Right atrium auricular region (tissue), 2 donors: ENCODE results near the gene EXOSC5. TPM values are rescaled to one million over a fixed set of nuclear protein-coding genes. Genes with fewer than 3 reads are reported as not detected.

ENCODE experiments used
- DNase-seq: peaks from one replicate; pipeline ENCODE4 v3.0.0-alpha.2; 2019; ENCODE audit warnings: low spot score
- H3K27ac ChIP-seq, 2 donors: fragments of 200-600 bp; sonication (generic); 1 replicate in 1 of 2; 2 replicates in 1 of 2; pipeline ENCODE4 v1.5.1; 2016 to 2019
- H3K27me3 ChIP-seq, 2 donors: fragments of 200-600 bp; sonication (generic); one replicate each; pipeline versions ENCODE4 v1.5.1 to v1.6.0; 2017 to 2019
- H3K36me3 ChIP-seq: fragments of 200-600 bp; sonication (generic); one replicate; pipeline ENCODE4 v1.5.1; 2016
- H3K4me1 ChIP-seq, 2 donors: fragments of 200-600 bp; sonication (generic); one replicate each; pipeline versions ENCODE4 v1.5.1 to v1.6.0; 2017 to 2019
- H3K4me3 ChIP-seq, 2 donors: fragments of 200-600 bp; sonication (generic); 1 replicate in 1 of 2; 2 replicates in 1 of 2; pipeline ENCODE4 v1.5.1; 2017 to 2019; ENCODE audit warnings: mild to moderate bottlenecking in 1 of 2, moderate library complexity in 1 of 2
- H3K9me3 ChIP-seq, 2 donors: fragments of 200-600 bp; sonication (generic); one replicate each; pipeline ENCODE4 v1.5.1; 2019
- CTCF ChIP-seq, 2 donors: fragments of 200-600 bp; sonication (generic); IDR thresholded peaks; one replicate each; pipeline ENCODE4 v1.5.1; 2019; ENCODE audit warnings: antibody characterized with exemption in 2 of 2
- total RNA-seq, 2 donors: library from RNA; depleted of rRNA; stranded (reverse); fragments of >200 nt; gene quantifications; one replicate each; pipeline ENCODE4 v1.1.0, GENCODE V29; 2016

EXOSC5 gene
- total RNA-seq, 2 donors from 2014 or later: 8.5 to 9.0 TPM

- no peak overlapping the region for H3K27ac ChIP-seq
- no peak for DNase-seq
- H3K36me3 ChIP-seq: peaks cover 63% of the 10 kb centered on the region
Measured at GRCh38 chr19:41422456-41422855, 25.3 kb upstream of the EXOSC5 start.

GRCh38 chr19:41421973-41422372 lies 24.8 kb upstream of the EXOSC5 start:
- H3K27ac ChIP-seq: no peak overlapping the region
- H3K36me3 ChIP-seq: peaks cover 68% of the 10 kb centered on the region
- no peak for DNase-seq
- peaks cover 0 to 33% of the 10 kb centered on the region in 2 donors for H3K4me1 ChIP-seq
- no peaks in the 10 kb centered on the region for H3K9me3 ChIP-seq
- H3K4me3 ChIP-seq: no peak overlapping the region
- TF ChIP-seq CTCF (IDR thresholded peaks at IDR 0.05): no peak
- no peaks in the 10 kb centered on the region for H3K27me3 ChIP-seq

More at GRCh38 chr19:41422456-41422855, 25.3 kb upstream of the EXOSC5 start:
- Histone ChIP-seq H3K4me1 (peaks cover 0 to 38% of the 10 kb centered on the region in 2 donors), H3K4me3 (no peak overlapping the region), H3K9me3 (no peaks in the 10 kb centered on the region), H3K27me3 (no peaks in the 10 kb centered on the region)
- TF ChIP-seq CTCF (IDR thresholded peaks at IDR 0.05): no peak

- DNase-seq: no peak
- no peak overlapping the region for H3K27ac ChIP-seq
Measured at GRCh38 chr19:41421314-41421713, 24.2 kb upstream of the EXOSC5 start.

GRCh38 chr19:41420101-41420880 lies 23.1 kb upstream of the EXOSC5 start:
- no peak for DNase-seq
- Histone ChIP-seq H3K9me3 (no peaks in the 10 kb centered on the region), H3K27ac (no peak overlapping the region), H3K4me3 (no peak overlapping the region), H3K36me3 (peaks cover 72% of the 10 kb centered on the region), H3K4me1 (peaks cover 0 to 16% of the 10 kb centered on the region in 2 donors), H3K27me3 (no peaks in the 10 kb centered on the region)
- TF ChIP-seq CTCF (IDR thresholded peaks at IDR 0.05): no peak

More at GRCh38 chr19:41421314-41421713, 24.2 kb upstream of the EXOSC5 start:
- Histone ChIP-seq H3K4me3 (no peak overlapping the region), H3K4me1 (peaks cover 0 to 26% of the 10 kb centered on the region in 2 donors), H3K36me3 (peaks cover 74% of the 10 kb centered on the region), H3K9me3 (no peaks in the 10 kb centered on the region), H3K27me3 (no peaks in the 10 kb centered on the region)
- TF ChIP-seq CTCF (IDR thresholded peaks at IDR 0.05): no peak

- Histone ChIP-seq H3K36me3 (peaks cover 65% of the 10 kb centered on the region), H3K4me3 (no peak overlapping the region), H3K9me3 (no peaks in the 10 kb centered on the region), H3K27ac (no peak overlapping the region), H3K27me3 (no peaks in the 10 kb centered on the region), H3K4me1 (peaks cover 0 to 16% of the 10 kb centered on the region in 2 donors)
- DNase-seq: no peak
- TF ChIP-seq CTCF (IDR thresholded peaks at IDR 0.05): no peak
Measured at GRCh38 chr19:41416194-41416674, 19.1 kb upstream of the EXOSC5 start.
